CD4-positive, alpha-beta memory T cell (primary cell): Measurements from ENCODE around the gene ATXN1. TPM values are rescaled to one million over a fixed set of nuclear protein-coding genes. Genes with fewer than 3 reads are reported as not detected.

Experiments used
- CTCF ChIA-PET: fragments of 350-600 bp; sonication (Branson Sonifier 250); formaldehyde crosslinking; loops from one replicate; lab custom pipeline; 2021; ENCODE audit warnings: inconsistent platforms; ENCODE audit not compliant: partially characterized antibody; lab: Charles Lee
- POLR2A ChIA-PET: fragments of 350-600 bp; sonication (Branson Sonifier 250); formaldehyde crosslinking; loops from one replicate; lab custom pipeline; 2021; ENCODE audit not compliant: partially characterized antibody; lab: Charles Lee
- DNase-seq, 5 donors: peaks; one replicate each; pipeline versions ENCODE4 v3.0.0 to v3.0.0-alpha.2; 2020 to 2022; ENCODE audit warnings: mixed read lengths in 1 of 5
- H3K27ac ChIP-seq: one replicate; pipeline ENCODE4 v1.7.0; 2013; ENCODE audit warnings: low read depth, low read length
- H3K27me3 ChIP-seq: 2 replicates; pipeline ENCODE4 v1.7.0; 2013; ENCODE audit warnings: mild to moderate bottlenecking, low read length, moderate library complexity; ENCODE audit not compliant: insufficient read depth
- H3K36me3 ChIP-seq: 2 replicates; pipeline ENCODE4 v1.7.0; 2013; ENCODE audit warnings: mild to moderate bottlenecking, low read length, moderate library complexity; ENCODE audit not compliant: insufficient read depth
- H3K4me1 ChIP-seq: 2 replicates; pipeline ENCODE4 v1.7.0; 2013; ENCODE audit warnings: mild to moderate bottlenecking, low read length, moderate library complexity; ENCODE audit not compliant: insufficient read depth
- H3K4me3 ChIP-seq, 2 donors: one replicate each; pipeline ENCODE4 v1.7.0; 2013; ENCODE audit warnings: low read length in 2 of 2, mild to moderate bottlenecking in 1 of 2
- H3K9me3 ChIP-seq, 2 donors: one replicate each; pipeline ENCODE4 v1.7.0; 2013; ENCODE audit warnings: low read length in 2 of 2, control low read depth in 1 of 2; ENCODE audit not compliant: control insufficient read depth in 1 of 2
- H3K27ac Mint-ChIP-seq, 7 donors: one replicate each; pipeline ENCODE4 v1.8.0; 2020 to 2021; ENCODE audit warnings: mixed read lengths in 7 of 7, mild to moderate bottlenecking in 6 of 7, inconsistent platforms in 3 of 7, moderate library complexity in 3 of 7
- H3K27me3 Mint-ChIP-seq, 2 donors: one replicate each; pipeline ENCODE4 v1.8.0; 2020 to 2021; ENCODE audit warnings: mixed read lengths in 2 of 2
- H3K36me3 Mint-ChIP-seq, 2 donors: one replicate each; pipeline ENCODE4 v1.8.0; 2020 to 2021; ENCODE audit warnings: mixed read lengths in 2 of 2, inconsistent platforms in 1 of 2, mild to moderate bottlenecking in 1 of 2
- H3K4me1 Mint-ChIP-seq, 4 donors: one replicate each; pipeline ENCODE4 v1.8.0; 2020 to 2021; ENCODE audit warnings: mixed read lengths in 4 of 4, mild to moderate bottlenecking in 1 of 4
- H3K4me3 Mint-ChIP-seq, 8 donors: one replicate each; pipeline ENCODE4 v1.8.0; 2020 to 2021; ENCODE audit warnings: mixed read lengths in 8 of 8, mild to moderate bottlenecking in 7 of 8, moderate library complexity in 6 of 8, inconsistent platforms in 3 of 8
- H3K9me3 Mint-ChIP-seq, 8 donors: one replicate each; pipeline ENCODE4 v1.8.0; 2020 to 2021; ENCODE audit warnings: mixed read lengths in 8 of 8, mild to moderate bottlenecking in 5 of 8, inconsistent platforms in 3 of 8, moderate library complexity in 1 of 8
- intact Hi-C: fragments of 100-400 bp; cut with micrococcal nuclease; formaldehyde crosslinking; loops from one replicate; pipeline ENCODE4 v1.15.1; 2023
- polyA plus RNA-seq, 2 donors: library from polyadenylated mRNA; unstranded; fragments of 300-500 nt; fragmentation: Illumina TruSeq; gene quantifications; one replicate each; pipeline ENCODE4 v1.2.3, GENCODE V29; 2021
- total RNA-seq, 2 experiments: library from RNA; stranded (reverse); gene quantifications; one replicate each; pipeline ENCODE4 v1.2.3, GENCODE V29; 2021

Gene ATXN1
- total and polyA plus RNA-seq, 4 experiments from 2014 or later: 10.5 to 97.4 (median 56.9) TPM

DNA sequence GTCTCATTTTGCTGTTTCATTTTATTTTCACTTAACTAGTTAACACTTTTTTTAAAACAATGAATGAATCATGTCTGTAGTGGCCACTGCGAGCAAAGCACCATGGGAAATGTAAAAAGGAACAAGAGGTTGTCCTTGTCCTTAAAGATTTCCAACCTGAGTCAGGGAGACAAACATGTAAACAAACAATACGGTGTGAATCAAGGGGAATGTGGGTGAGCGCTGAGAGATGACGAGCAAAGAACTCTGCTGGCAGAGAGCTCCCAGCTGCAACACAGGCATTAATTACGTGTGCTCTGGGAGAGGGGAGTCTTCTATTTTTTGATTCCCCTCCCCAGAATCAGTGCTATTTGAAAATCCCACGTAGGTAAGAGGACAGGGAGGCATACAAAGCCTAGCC is 84.3 kb downstream of the ATXN1 start:
- no peak overlapping the region for H3K4me3 ChIP-seq
- H3K4me1 ChIP-seq: peaks cover 31% of the 10 kb centered on the region
- Mint-ChIP-seq H3K9me3 (no peaks in the 10 kb centered on the region), H3K27me3 (no peaks in the 10 kb centered on the region), H3K4me1 (peaks cover 20 to 41% (median 33%) of the 10 kb centered on the region in 4 donors), H3K27ac (peak overlapping the region in 6 of 7 donors; percentile 17 to 85 (median 38)), H3K36me3 (peaks cover 21 to 29% of the 10 kb centered on the region in 2 donors), H3K4me3 (peak overlapping the region in 4 of 8 donors; percentile 26 to 79 (median 36))
- H3K27me3 ChIP-seq: no peaks in the 10 kb centered on the region
- POLR2A ChIA-PET: no interaction called here
- no peaks in the 10 kb centered on the region for H3K9me3 ChIP-seq
- intact Hi-C loops: no loop called here
- no peak overlapping the region for H3K27ac ChIP-seq
- H3K36me3 ChIP-seq: no peaks in the 10 kb centered on the region
- DNase-seq: no peak
- CTCF ChIA-PET: no interaction called here

GRCh38 chr6:16676376-16676775 is 84.9 kb downstream of the ATXN1 start:
- H3K27ac ChIP-seq: no peak overlapping the region
- Mint-ChIP-seq H3K27ac (peak overlapping the region in 4 of 7 donors; percentile 17 to 64 (median 30)), H3K4me1 (peaks cover 22 to 47% (median 34%) of the 10 kb centered on the region in 4 donors), H3K4me3 (no peak overlapping the region), H3K27me3 (no peaks in the 10 kb centered on the region), H3K36me3 (peaks cover 16 to 23% of the 10 kb centered on the region in 2 donors), H3K9me3 (no peaks in the 10 kb centered on the region)
- no peaks in the 10 kb centered on the region for H3K36me3 ChIP-seq
- H3K9me3 ChIP-seq: no peaks in the 10 kb centered on the region
- CTCF ChIA-PET: no interaction called here
- intact Hi-C loops: no loop called here
- H3K27me3 ChIP-seq: no peaks in the 10 kb centered on the region
- POLR2A ChIA-PET: no interaction called here
- H3K4me1 ChIP-seq: peaks cover 37% of the 10 kb centered on the region
- H3K4me3 ChIP-seq: no peak overlapping the region
- no peak for DNase-seq

DNA sequence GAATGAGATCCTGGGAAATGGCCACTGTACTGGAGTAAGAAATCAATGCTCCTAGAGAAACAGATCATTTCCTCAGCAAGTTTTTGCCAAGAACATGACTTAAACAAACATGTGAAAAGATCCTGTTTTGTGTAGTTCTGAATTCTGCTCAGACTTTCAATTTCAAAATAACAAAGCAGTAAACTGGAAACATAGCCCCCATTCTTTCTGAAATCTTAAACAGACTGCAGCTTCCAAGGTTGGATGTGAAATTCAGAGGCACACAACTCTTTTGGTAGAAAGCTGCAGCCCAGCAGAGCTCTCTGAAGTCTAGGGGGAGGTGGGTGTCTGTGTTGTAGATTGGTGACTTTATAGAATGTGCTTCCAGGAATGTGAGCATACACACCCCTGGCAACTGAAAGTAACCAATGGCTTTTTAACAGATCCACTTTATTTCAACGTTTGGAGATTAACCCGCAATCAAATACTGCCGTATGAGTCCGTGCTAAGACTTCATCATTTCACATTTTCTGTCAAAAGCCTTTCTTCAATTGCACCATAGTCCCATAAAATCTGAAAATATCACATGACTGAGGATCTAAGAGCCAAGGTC is 86.4 kb downstream of the ATXN1 start:
- peaks cover 9 to 12% of the 10 kb centered on the region in 2 donors for H3K36me3 Mint-ChIP-seq
- ChIA-PET CTCF (interaction anchor here (1.3 kb wide), 1 partner anchor 8 kb away, joined by 4 read pairs; no protein-coding TSS in a partner anchor), POLR2A (no interaction called here)
- no peaks in the 10 kb centered on the region for H3K27me3 Mint-ChIP-seq
- Histone ChIP-seq H3K36me3 (no peaks in the 10 kb centered on the region), H3K27me3 (no peaks in the 10 kb centered on the region), H3K9me3 (no peaks in the 10 kb centered on the region), H3K4me3 (no peak overlapping the region), H3K27ac (no peak overlapping the region), H3K4me1 (peaks cover 52% of the 10 kb centered on the region)
- DNase-seq: no peak
- H3K27ac Mint-ChIP-seq: peak overlapping the region in 6 of 7 donors; percentile 7 to 82 (median 44)
- no peak overlapping the region for H3K4me3 Mint-ChIP-seq
- peaks cover 35 to 53% (median 45%) of the 10 kb centered on the region in 4 donors for H3K4me1 Mint-ChIP-seq
- H3K9me3 Mint-ChIP-seq: peaks cover 0 to 2% (median 0%) of the 10 kb centered on the region in 8 donors
- intact Hi-C loops: no loop called here

DNA sequence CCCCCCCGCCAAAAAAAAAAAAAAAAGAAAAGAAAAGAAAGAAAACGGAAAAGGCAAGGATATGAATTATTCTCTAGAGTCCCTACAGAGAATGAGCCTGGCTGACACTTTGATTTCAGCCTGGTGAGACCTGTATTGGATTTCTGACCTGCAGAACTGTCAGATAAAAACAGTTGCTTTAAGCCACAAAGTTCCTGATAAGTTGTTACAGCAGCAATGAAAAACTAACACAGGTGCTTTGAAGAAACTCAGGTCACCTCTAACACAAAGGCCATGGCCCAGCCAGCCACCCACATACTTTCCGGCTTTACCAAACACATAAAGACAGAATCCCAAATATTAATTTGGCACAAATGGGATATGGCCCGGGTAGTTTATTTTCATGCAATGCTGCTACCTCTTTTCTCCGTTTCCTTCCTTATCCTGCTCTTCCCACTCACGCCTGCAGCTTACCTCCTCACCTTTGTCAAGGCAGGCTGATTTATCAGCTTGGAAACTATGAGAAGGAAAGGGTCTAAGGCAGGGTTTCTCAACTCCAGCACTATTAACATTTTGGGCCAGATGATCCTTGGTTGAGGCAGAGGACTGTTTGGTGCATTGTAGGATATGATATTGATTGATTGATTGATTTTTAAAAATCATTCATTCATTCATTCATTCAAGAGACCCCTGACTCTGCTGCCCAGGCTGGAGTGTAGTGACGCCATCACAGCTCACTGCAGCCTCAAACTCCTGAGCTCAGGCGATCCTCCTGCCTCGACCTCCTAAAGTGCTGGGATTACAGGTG is 88.1 kb downstream of the ATXN1 start:
- POLR2A ChIA-PET: no interaction called here

GRCh38 chr6:16671302-16672289 is 89.7 kb downstream of the ATXN1 start:
- peaks cover 67% of the 10 kb centered on the region for H3K4me1 ChIP-seq
- no peaks in the 10 kb centered on the region for H3K36me3 ChIP-seq
- Mint-ChIP-seq H3K4me3 (peak overlapping the region in 7 of 8 donors; percentile 22 to 91 (median 41)), H3K36me3 (peaks cover 14 to 16% of the 10 kb centered on the region in 2 donors), H3K4me1 (peaks cover 52 to 75% (median 59%) of the 10 kb centered on the region in 4 donors), H3K9me3 (peaks cover 0 to 2% (median 0%) of the 10 kb centered on the region in 8 donors), H3K27ac (peak overlapping the region; percentile 72 to 96 (median 84)), H3K27me3 (no peaks in the 10 kb centered on the region)
- H3K4me3 ChIP-seq: no peak overlapping the region
- CTCF ChIA-PET: interaction anchor here (0.6 to 1.2 kb wide), 7 partner anchors 16 to 161 kb away, joined by 3 to 4 read pairs (median 3); no protein-coding TSS in a partner anchor
- H3K27ac ChIP-seq: peak overlapping the region; percentile 14
- intact Hi-C loops: no loop called here
- no peak for DNase-seq
- POLR2A ChIA-PET: interaction anchor here (0.9 to 7.9 kb wide), 7 partner anchors 13 to 26 kb away, joined by 3 to 65 read pairs (median 5); no protein-coding TSS in a partner anchor
- no peaks in the 10 kb centered on the region for H3K27me3 ChIP-seq
- H3K9me3 ChIP-seq: no peaks in the 10 kb centered on the region

More for the DNA sequence above, 88.1 kb downstream of the ATXN1 start:
- intact Hi-C loops: no loop called here
- Mint-ChIP-seq H3K27me3 (no peaks in the 10 kb centered on the region), H3K4me1 (peaks cover 47 to 68% (median 57%) of the 10 kb centered on the region in 4 donors), H3K9me3 (peaks cover 0 to 2% (median 0%) of the 10 kb centered on the region in 8 donors), H3K4me3 (peak overlapping the region in 2 of 8 donors; percentile 14 to 41), H3K27ac (peak overlapping the region in 6 of 7 donors; percentile 6 to 82 (median 57)), H3K36me3 (peaks cover 3 to 11% of the 10 kb centered on the region in 2 donors)
- no peak for DNase-seq
- Histone ChIP-seq H3K36me3 (no peaks in the 10 kb centered on the region), H3K27ac (no peak overlapping the region), H3K27me3 (no peaks in the 10 kb centered on the region), H3K9me3 (no peaks in the 10 kb centered on the region), H3K4me3 (no peak overlapping the region), H3K4me1 (peaks cover 69% of the 10 kb centered on the region)
- CTCF ChIA-PET: interaction anchor here (0.7 kb wide), 1 partner anchor 98 kb away, joined by 5 read pairs; no protein-coding TSS in a partner anchor

GRCh38 chr6:16670617-16671051 is 90.6 kb downstream of the ATXN1 start:
- DNase-seq: no peak
- Mint-ChIP-seq H3K4me3 (peak overlapping the region in 6 of 8 donors; percentile 73 to 91 (median 79)), H3K9me3 (peaks cover 0 to 2% (median 0%) of the 10 kb centered on the region in 8 donors), H3K27ac (peak overlapping the region; percentile 74 to 96 (median 92)), H3K27me3 (no peaks in the 10 kb centered on the region), H3K36me3 (peaks cover 17 to 21% of the 10 kb centered on the region in 2 donors), H3K4me1 (peaks cover 52 to 71% (median 56%) of the 10 kb centered on the region in 4 donors)
- intact Hi-C loops: no loop called here
- Histone ChIP-seq H3K27me3 (no peaks in the 10 kb centered on the region), H3K36me3 (no peaks in the 10 kb centered on the region), H3K4me3 (no peak overlapping the region), H3K27ac (no peak overlapping the region), H3K9me3 (no peaks in the 10 kb centered on the region), H3K4me1 (peaks cover 63% of the 10 kb centered on the region)
- ChIA-PET POLR2A (interaction anchor here (1.1 to 7.9 kb wide), 6 partner anchors 12 to 27 kb away, joined by 3 to 65 read pairs (median 6); no protein-coding TSS in a partner anchor), CTCF (interaction anchor here (0.9 to 1.2 kb wide), 4 partner anchors 17 to 72 kb away, joined by 3 to 4 read pairs (median 4); no protein-coding TSS in a partner anchor)
